Heart left ventricle (tissue), 16 donors: Measurements from ENCODE around the gene KRTAP10-5. TPM values are rescaled to one million over a fixed set of nuclear protein-coding genes. Genes with fewer than 3 reads are reported as not detected.
A peak's percentile ranks its signal among the peaks of the same experiment; 100 is the strongest.
"Not testable (repeated sequence)": the region's sequence is repeated elsewhere in the genome, so short reads cannot be mapped to it uniquely, and the experiment has no call there.

Experiments
- ATAC-seq, 4 donors: fragments of 200-7000 bp; cut with Tn5 transposase; one replicate each; pipeline ENCODE4 v1.9.1; 2020 to 2022; ENCODE audit warnings: moderate library complexity in 4 of 4, mild to moderate bottlenecking in 3 of 4, moderate number of reproducible peaks in 1 of 4
- DNase-seq, 5 donors: peaks; one replicate each; pipeline ENCODE4 v3.0.0-alpha.2; 2020
- H3K27ac ChIP-seq, 12 donors: fragments of 200-600 bp; sonication (generic) in 4 of 12; one replicate each; pipeline versions ENCODE4 v1.5.0 to v1.8.0; 2016 to 2022; ENCODE audit warnings: mild to moderate bottlenecking in 2 of 12
- H3K27me3 ChIP-seq, 9 donors: fragments of 200-600 bp; sonication (generic) in 2 of 9; one replicate each; pipeline versions ENCODE4 v1.5.1 to v1.8.0; 2016 to 2022; ENCODE audit warnings: mild to moderate bottlenecking in 3 of 9
- H3K36me3 ChIP-seq, 9 donors: fragments of 200-600 bp; sonication (generic) in 2 of 9; one replicate each; pipeline versions ENCODE4 v1.5.0 to v1.8.0; 2018 to 2022; ENCODE audit warnings: mild to moderate bottlenecking in 2 of 9
- H3K4me1 ChIP-seq, 12 donors: fragments of 200-600 bp; sonication (generic) in 4 of 12; one replicate each; pipeline versions ENCODE4 v1.5.0 to v1.8.0; 2016 to 2022; ENCODE audit warnings: mild to moderate bottlenecking in 3 of 12
- H3K4me3 ChIP-seq, 12 donors: fragments of 200-600 bp; sonication (generic) in 4 of 12; one replicate each; pipeline versions ENCODE4 v1.5.0 to v1.8.0; 2017 to 2022; ENCODE audit warnings: mild to moderate bottlenecking in 9 of 12, moderate library complexity in 4 of 12
- H3K9me3 ChIP-seq, 12 donors: fragments of 200-600 bp; sonication (generic) in 4 of 12; one replicate each; pipeline versions ENCODE4 v1.5.0 to v1.8.0; 2016 to 2022; ENCODE audit warnings: mild to moderate bottlenecking in 1 of 12
- CTCF ChIP-seq, 12 donors: fragments of 200-600 bp; sonication (generic) in 4 of 12; IDR thresholded peaks; one replicate each; pipeline versions ENCODE4 v1.5.0 to v1.8.0; 2018 to 2022; ENCODE audit warnings: antibody characterized with exemption in 12 of 12, mild to moderate bottlenecking in 5 of 12
- POLR2A ChIP-seq, 2 donors: fragments of 450-650 bp; IDR thresholded peaks; one replicate each; pipeline ENCODE4 v1.6.1; 2017; ENCODE audit warnings: antibody characterized with exemption in 2 of 2, mild to moderate bottlenecking in 2 of 2, moderate library complexity in 2 of 2
- WGBS, 4 donors: extraction: QIAGEN DNeasy Blood & Tissue Kit in 2 of 4; methylation state at CpG; one replicate each; pipeline versions ENCODE4 v1.1.5 to v1.1.7; 2013 to 2018; 5-methylcytosine and 5-hydroxymethylcytosine counted together
- intact Hi-C, 10 donors: fragments of 100-400 bp; cut with DNase I; formaldehyde crosslinking; loops; one replicate each; pipeline versions ENCODE4 v1.11.1 to v1.14.2; 2022
- polyA plus RNA-seq, 2 donors: library from polyadenylated mRNA; stranded (reverse); fragments of 200-250 nt; gene quantifications; one replicate each; pipeline ENCODE4 v1.2.3, GENCODE V29; 2013
- total RNA-seq, 9 donors: library from RNA; depleted of rRNA in 2 of 9; stranded (reverse); fragments of >200 nt in 2 of 9; fragmentation: NEBNext Ultra II Directional in 3 of 9; extraction: Animal tissue kit (Norgen Biotek cat#: 25700) in 3 of 9; gene quantifications; one replicate each; pipeline versions ENCODE4 v1.1.0 to v1.2.4, GENCODE V29; 2016 to 2023
- donor health status: ischemic (EF 13 %, LVEDD 7.1; RV severe dilation, severe dysfunction).
- donor health status: healthy with polysubstance abuse.
- donor health status: DM: no; HTN: yes; CAD: no.
- donor health status: DM: no; HTN: no; CAD: no.
- donor health status: ischemic (EF 25% LVEDD 6.9; RV normal size, moderate dysfunction).
- donor health status: ischemic (EF 25% LVEDD 5.7; RV mildly dilated, moderate dysfunction).
- donor health status: healthy.
- donor health status: DM: yes; HTN: yes; CAD: no.
- donor health status: ischemic (EF 35%, LVEDD 5.7; RV mildly dilated, moderate dysfunction).
- donor health status: nonischemic (EF 11% LVEDD 7.7; RV severe dilation, severe dysfunction).
- donor health status: DM: yes; HTN: yes; CAD: no.
- donor health status: PGD.
- donor health status: ischemic (EF 29% LVEDD 5.4; RV normal size, mild dysfunction).
- donor health status: nonischemic (EF 23%, LVEDD 6.1; RV moderate dilation, normal function).

Gene KRTAP10-5
- total and polyA plus RNA-seq, 11 donors = not detected

- ATAC-seq = no peak
- H3K27ac ChIP-seq = no peak overlapping the region
- no peak for DNase-seq
- 78 to 84% (median 83%) methylated on average over 12 of the region's 12 CpGs for WGBS, 4 donors
- H3K27me3 ChIP-seq = peaks cover 0 to 15% (median 0%) of the 10 kb centered on the region in 9 donors
- intact Hi-C loops = no loop called here
- no peak overlapping the region for H3K4me3 ChIP-seq
- TF ChIP-seq POLR2A (IDR thresholded peaks at IDR 0.05) (no peak), CTCF (IDR thresholded peaks at IDR 0.05) (no peak)
- no peaks in the 10 kb centered on the region for H3K36me3 ChIP-seq
- H3K4me1 ChIP-seq = peaks cover 0 to 9% (median 0%) of the 10 kb centered on the region in 12 donors
- H3K9me3 ChIP-seq = peaks cover 0 to 5% (median 0%) of the 10 kb centered on the region in 12 donors
Observed at GRCh38 chr21:44594406-44594916, 14.1 kb upstream of the KRTAP10-5 start.

- Histone ChIP-seq H3K4me3 (no peak overlapping the region), H3K36me3 (no peaks in the 10 kb centered on the region), H3K27me3 (peaks cover 0 to 14% (median 0%) of the 10 kb centered on the region in 9 donors), H3K4me1 (peaks cover 0 to 9% (median 0%) of the 10 kb centered on the region in 12 donors), H3K9me3 (peaks cover 0 to 5% (median 0%) of the 10 kb centered on the region in 12 donors), H3K27ac (no peak overlapping the region)
- 40 to 47% (median 44%) methylated on average over 19 to 20 of the region's 20 CpGs for WGBS, 4 donors
- TF ChIP-seq CTCF (IDR thresholded peaks at IDR 0.05) (no peak), POLR2A (IDR thresholded peaks at IDR 0.05) (no peak)
- peak in 3 of 4 donors; percentile 37 to 59 (median 48) for ATAC-seq
- intact Hi-C loops = no loop called here
- peak in 1 of 5 donors; percentile 29 for DNase-seq
Observed at GRCh38 chr21:44593598-44594405, 13.4 kb upstream of the KRTAP10-5 start.

- peaks cover 0 to 12% (median 0%) of the 10 kb centered on the region in 9 donors for H3K27me3 ChIP-seq
- H3K36me3 ChIP-seq = no peaks in the 10 kb centered on the region
- H3K4me3 ChIP-seq = no peak within 1 kb of the TSS
- DNase-seq (peak in 1 of 5 donors; percentile 22), ATAC-seq (peak in 1 of 4 donors; percentile 35)
- no peaks in the 10 kb centered on the region for H3K9me3 ChIP-seq
- intact Hi-C loops = no loop called here
- H3K27ac ChIP-seq = no peak within 1 kb of the TSS
- peaks cover 0 to 9% (median 0%) of the 10 kb centered on the region in 12 donors for H3K4me1 ChIP-seq
- no peak for TF ChIP-seq POLR2A (IDR thresholded peaks at IDR 0.05)
- no peak for TF ChIP-seq CTCF (IDR thresholded peaks at IDR 0.05)
- 66 to 72% (median 69%) methylated on average over 25 to 33 of the region's 33 CpGs for WGBS, 4 donors
Observed at GRCh38 chr21:44592446-44593311, 12.3 kb upstream of the KRTAP10-5 start, which contains the start of gene KRTAP10-6. TSS of gene KRTAP10-6 (minus strand) at chr21:44592505. CDS start at chr21:44592484, 21 bp downstream.

- ATAC-seq (peak in 1 of 4 donors; percentile 33), DNase-seq (peak in 1 of 5 donors; percentile 29)
- intact Hi-C loops, H3K36me3 ChIP-seq, H3K4me1 ChIP-seq, H3K27ac ChIP-seq, H3K9me3 ChIP-seq, H3K4me3 ChIP-seq: not testable (repeated sequence)
- H3K27me3 ChIP-seq = peaks cover 0 to 12% (median 0%) of the 10 kb centered on the region in 9 donors
- WGBS, 4 donors = 20 to 63% (median 35%) methylated on average over 1 to 4 of the region's 4 CpGs
Observed at GRCh38 chr21:44591801-44592130, 11.4 kb upstream of the KRTAP10-5 start.

- H3K9me3 ChIP-seq, H3K27ac ChIP-seq, ATAC-seq, H3K4me3 ChIP-seq, DNase-seq, H3K4me1 ChIP-seq, intact Hi-C loops, H3K36me3 ChIP-seq: not testable (repeated sequence)
- peaks cover 0 to 18% (median 0%) of the 10 kb centered on the region in 9 donors for H3K27me3 ChIP-seq
- WGBS, 4 donors = 48 to 74% (median 56%) methylated on average over 10 to 18 of the region's 19 CpGs
Observed at GRCh38 chr21:44590897-44591800, 10.7 kb upstream of the KRTAP10-5 start.
